Gastroesophageal sphincter (tissue), 3 donors: ENCODE results near the gene NTF4.
"Not testable (repeated sequence)": the region's sequence is repeated elsewhere in the genome, so short reads cannot be mapped to it uniquely, and the experiment has no call there.

ENCODE experiments used
- EP300 ChIP-seq: sonication (generic); formaldehyde crosslinking; IDR thresholded peaks from one replicate; pipeline ENCODE4 v1.6.1; 2017; ENCODE audit warnings: antibody characterized with exemption, mild to moderate bottlenecking
- POLR2A ChIP-seq, 2 donors: fragments of 450-650 bp; IDR thresholded peaks; one replicate each; pipeline ENCODE4 v1.6.1; 2017; ENCODE audit warnings: antibody characterized with exemption in 2 of 2, mild to moderate bottlenecking in 2 of 2, moderate library complexity in 1 of 2
- POLR2AphosphoS5 ChIP-seq: sonication (generic); formaldehyde crosslinking; IDR thresholded peaks from one replicate; pipeline ENCODE4 v1.6.1; 2017; ENCODE audit warnings: antibody characterized with exemption
- TF ChIP-seq, protein P1 (sequence below), 4 experiments: fragments of 200-600 bp in 2 of 4; fragments of 450-650 bp in 2 of 4; sonication (generic) in 1 of 4; IDR thresholded peaks; one replicate each; pipeline ENCODE4 v1.5.1; 2017 to 2019; ENCODE audit warnings: antibody characterized with exemption in 4 of 4, mild to moderate bottlenecking in 2 of 4, moderate library complexity in 2 of 4

DNA sequence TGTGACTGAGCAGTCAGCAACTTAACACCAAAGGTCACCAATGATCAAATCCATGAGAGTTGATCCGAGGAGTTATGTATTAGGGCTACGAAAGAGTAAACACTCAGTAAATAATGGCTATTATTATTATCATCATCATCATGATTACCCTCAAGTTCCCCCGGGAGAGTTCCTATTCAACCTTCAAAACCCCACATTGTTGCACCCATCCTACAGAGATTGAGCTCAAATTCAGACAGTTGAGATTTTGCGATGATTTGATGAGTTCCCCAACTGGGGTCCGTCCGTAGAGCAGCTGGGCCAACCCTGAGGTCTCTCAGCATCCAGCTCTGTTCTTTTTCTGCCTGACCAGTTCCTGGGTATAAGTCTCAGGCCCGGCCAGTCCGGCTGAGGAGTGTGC lies 26.5 kb downstream of the NTF4 start:
- TF ChIP-seq, protein P1, sequence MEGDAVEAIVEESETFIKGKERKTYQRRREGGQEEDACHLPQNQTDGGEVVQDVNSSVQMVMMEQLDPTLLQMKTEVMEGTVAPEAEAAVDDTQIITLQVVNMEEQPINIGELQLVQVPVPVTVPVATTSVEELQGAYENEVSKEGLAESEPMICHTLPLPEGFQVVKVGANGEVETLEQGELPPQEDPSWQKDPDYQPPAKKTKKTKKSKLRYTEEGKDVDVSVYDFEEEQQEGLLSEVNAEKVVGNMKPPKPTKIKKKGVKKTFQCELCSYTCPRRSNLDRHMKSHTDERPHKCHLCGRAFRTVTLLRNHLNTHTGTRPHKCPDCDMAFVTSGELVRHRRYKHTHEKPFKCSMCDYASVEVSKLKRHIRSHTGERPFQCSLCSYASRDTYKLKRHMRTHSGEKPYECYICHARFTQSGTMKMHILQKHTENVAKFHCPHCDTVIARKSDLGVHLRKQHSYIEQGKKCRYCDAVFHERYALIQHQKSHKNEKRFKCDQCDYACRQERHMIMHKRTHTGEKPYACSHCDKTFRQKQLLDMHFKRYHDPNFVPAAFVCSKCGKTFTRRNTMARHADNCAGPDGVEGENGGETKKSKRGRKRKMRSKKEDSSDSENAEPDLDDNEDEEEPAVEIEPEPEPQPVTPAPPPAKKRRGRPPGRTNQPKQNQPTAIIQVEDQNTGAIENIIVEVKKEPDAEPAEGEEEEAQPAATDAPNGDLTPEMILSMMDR (IDR thresholded peaks at IDR 0.05) = not testable (repeated sequence)
- not testable (repeated sequence) for TF ChIP-seq EP300; POLR2AphosphoS5; POLR2A (IDR thresholded peaks at IDR 0.05)
